GM12874 (cell line): Measurements from ENCODE around the gene LOXHD1.

Source experiments
- TF ChIP-seq, protein P1 (sequence below): IDR thresholded peaks from 2 replicates; pipeline ENCODE4 v1.5.1; 2011; ENCODE audit warnings: low read depth, mild to moderate bottlenecking, control low read depth, low read length, moderate library complexity; ENCODE audit not compliant: insufficient read depth

The LOXHD1 gene

DNA sequence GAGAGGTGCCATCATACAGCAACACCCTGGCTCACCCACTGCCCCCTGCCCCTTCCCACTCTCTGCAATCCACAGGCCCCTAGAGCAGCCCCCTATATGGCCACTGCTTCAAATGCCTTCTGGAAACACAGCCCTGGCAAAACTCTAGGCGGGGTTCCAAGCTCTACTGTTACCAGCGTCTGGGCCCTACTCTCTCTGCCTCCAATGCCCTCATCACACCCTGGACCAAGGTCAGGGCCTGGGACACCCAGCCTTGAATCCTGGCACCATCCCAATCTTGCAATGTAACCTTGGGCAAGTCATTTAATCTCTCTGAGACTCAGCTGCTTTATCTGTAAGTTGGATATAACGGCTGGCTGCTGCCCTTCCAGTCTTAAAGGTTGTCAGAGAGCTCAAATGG is 39.2 kb upstream of the LOXHD1 start:
- TF ChIP-seq, protein P1, sequence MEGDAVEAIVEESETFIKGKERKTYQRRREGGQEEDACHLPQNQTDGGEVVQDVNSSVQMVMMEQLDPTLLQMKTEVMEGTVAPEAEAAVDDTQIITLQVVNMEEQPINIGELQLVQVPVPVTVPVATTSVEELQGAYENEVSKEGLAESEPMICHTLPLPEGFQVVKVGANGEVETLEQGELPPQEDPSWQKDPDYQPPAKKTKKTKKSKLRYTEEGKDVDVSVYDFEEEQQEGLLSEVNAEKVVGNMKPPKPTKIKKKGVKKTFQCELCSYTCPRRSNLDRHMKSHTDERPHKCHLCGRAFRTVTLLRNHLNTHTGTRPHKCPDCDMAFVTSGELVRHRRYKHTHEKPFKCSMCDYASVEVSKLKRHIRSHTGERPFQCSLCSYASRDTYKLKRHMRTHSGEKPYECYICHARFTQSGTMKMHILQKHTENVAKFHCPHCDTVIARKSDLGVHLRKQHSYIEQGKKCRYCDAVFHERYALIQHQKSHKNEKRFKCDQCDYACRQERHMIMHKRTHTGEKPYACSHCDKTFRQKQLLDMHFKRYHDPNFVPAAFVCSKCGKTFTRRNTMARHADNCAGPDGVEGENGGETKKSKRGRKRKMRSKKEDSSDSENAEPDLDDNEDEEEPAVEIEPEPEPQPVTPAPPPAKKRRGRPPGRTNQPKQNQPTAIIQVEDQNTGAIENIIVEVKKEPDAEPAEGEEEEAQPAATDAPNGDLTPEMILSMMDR: no peak

DNA sequence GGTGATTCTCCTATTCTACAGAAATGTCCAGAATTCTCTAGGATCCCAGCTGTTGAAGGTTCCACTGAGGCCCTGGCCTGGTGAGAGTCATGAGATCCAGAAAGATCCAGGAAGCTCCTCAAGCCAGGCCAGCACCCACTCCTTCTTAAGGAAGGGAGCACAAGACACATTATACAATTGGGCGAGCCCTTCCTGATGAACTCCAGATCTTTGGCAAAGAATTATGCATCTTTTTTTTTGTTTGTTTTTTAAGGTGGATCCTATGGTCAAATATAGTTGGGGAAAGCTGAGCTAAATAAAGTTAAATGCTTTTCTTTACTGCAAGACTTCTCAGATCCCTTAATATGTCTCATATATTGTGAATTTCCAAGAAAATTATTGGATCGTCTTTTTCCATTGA is 37.0 kb upstream of the LOXHD1 start:
- TF ChIP-seq, protein P1: no peak

DNA sequence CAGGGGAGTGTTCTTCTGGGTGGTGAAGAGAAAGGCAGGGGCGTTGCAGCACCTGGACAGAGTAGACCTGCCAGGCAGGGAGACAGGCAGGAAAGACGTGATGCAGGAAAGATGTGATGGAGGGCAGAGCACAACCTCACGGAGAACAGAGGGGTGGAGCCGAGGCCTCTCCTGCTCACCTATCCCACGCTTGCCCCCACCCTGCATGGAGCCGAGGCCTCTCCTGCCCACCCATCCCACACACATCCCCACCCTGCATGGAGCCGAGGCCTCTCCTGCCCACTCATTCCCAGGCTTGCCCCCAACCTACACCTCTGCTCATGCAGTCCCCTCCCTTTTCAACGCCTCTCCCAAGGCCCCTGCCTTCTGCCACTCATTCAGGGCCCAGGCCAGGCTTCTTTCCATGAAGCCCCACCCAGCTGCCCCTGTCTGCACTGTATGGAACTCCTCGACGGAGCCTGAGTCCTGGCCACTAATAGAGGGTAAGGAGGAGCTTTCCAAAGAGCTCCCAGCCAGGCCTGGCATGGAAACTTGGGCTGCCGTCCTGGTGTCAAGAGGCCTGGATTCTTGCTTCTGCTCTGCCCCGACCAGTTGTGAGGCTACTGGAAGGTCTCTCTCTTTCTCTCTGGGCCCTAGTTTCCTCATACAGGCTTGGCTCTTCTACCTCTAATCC is 32.0 kb upstream of the LOXHD1 start:
- TF ChIP-seq, protein P1: no peak

DNA sequence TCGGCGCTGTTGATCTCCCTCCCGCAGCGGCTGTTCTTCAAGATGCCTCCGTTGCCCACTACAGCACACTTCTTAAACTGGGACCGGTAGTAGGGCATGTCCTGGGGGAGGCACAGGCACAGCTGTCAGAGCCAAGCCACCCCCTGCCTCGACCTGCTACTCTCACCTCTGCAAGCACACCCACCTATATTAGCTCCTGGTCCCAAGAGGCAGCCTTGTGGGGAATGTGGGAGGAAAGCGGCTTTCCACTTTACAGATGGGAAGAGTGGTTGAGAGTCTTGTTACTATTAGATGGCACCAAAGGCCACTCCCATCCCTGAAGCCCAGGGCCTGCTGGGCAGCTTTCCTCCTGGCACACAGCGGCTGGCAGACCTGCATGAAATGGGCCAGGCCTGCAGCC is 29.2 kb upstream of the LOXHD1 start:
- TF ChIP-seq, protein P1: no peak

DNA sequence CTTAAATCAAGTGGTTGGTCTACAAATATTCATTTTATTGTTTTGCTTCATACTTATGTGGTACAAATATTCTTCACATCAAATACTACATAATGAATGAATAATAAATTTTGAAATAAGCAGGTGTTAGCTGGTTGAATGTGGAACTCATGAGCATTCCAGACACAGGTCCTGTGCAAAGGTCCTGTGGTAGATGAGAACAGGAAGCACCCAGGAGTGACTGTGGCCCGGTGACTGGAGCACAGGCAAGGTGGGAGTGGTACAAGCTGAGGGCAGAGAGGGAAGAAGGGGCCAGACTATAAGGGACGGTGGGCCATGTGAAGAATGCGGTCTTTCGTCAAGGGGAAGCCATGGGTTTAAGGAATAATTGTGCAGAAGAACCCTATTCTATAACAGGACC is 26.2 kb upstream of the LOXHD1 start:
- TF ChIP-seq, protein P1: no peak

DNA sequence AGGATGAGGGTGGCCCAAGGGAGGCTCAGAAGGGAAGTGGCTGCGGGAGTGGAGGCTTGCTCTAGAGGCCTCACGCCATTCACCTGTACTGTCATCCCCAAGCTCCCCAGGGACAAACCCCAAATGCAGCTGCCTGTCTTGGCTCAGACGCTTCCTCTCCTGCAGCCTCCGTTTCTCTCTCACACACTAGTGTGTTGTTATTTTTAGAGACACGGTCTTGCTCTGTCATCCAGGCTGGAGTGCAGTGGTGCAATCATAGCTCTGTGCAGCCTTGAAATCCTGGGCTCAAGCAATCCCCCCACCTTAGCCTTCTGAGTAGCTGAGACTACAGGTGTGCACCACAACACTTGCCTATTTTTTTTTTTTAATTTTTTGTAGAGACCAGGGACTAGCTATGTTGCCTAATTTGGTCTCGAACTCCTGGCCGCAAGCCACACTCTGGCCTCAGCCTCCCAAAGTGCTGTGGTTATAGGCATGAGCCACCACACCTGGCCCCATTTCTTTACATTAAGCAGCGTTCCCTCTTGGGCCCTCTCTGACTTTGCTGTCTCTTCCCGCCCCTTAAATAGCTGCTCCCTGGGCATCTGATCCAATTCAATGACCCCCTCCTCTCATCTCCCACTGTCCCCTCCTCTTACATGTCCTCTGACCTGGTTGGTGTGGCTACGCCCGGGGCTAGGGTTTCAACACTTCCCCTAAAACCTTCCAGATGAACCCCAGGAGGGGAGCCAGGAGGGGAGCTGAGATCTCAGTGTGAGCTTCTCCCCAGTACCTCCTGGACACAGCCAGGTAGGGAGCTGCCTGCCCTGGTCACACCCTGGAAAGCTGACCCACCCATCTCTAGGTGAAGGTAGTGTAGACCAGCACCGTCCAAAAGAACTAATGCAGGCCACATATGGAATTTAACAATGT is 24.0 kb upstream of the LOXHD1 start:
- TF ChIP-seq, protein P1: no peak

DNA sequence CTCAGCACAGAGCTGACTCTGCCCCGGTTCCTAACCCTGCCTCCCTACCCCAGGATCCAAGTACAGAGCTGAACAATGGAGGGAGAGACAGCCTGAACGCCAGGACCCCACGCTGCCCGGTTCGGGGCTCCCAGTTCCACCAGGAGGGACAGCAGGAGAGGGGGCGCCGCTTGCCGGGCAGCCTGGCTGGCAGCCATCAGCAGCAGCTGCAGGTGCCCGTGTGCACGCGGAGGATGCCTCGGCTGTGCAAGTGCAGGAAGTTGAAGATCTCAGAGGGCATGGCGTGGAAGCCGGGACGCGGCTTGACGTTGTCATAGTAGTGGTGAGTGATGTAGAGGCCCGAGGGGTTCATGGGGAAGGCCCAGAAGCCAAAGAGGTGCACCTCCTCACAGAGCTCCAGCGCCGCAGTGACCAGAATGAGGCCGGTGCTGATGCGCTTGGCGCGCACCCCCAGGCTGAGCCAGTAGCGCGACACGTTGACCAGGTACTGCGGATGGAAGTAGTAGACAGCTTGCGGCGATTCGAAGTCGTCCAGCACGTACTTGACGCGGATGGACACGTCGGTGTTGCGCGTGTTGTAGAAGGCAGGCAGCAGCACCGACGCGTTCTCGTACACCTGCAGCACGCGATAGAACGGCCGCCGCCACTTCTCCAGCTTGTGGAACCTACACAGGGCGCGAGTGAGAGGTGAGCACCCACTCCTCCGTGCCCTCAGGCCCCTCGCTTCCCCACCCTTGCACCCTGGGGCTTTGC is 23.0 kb upstream of the LOXHD1 start:
- TF ChIP-seq, protein P1: no peak
